ENCODE measurements around the gene LONRF2.

LONRF2 gene

DNA sequence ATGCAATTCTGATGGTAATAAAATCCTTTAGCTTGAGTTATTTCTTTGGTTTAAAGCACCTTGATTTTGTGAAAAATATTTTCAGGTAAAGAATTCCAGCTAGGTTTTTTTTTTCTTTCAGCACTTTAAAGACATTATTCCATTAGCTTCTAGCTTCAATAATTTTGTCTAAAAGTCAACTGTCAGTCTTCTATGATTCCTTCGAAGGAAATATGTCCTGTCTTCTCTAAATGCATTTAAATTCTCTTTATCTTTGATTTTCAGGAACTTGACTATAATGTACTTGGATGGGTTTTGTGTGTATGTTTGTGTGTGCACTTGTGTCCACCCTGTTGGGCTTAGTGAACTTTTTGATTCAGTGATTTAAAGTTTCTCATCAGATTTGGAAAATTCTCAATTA lies 4.7 kb downstream of the LONRF2 start:
- Histone ChIP-seq H3K27ac (ENCODE audit: low read depth, low read length) (no peak overlapping the region), H3K36me3 (ENCODE audit: control insufficient read depth, insufficient read depth, low read length) (no peaks in the 10 kb centered on the region), H3K9ac (ENCODE audit: low read length) (no peak overlapping the region), H3K79me1 (ENCODE audit: low read length) (no peaks in the 10 kb centered on the region), H3K18ac (ENCODE audit: low read length) (no peak overlapping the region), H3K79me2 (ENCODE audit: control insufficient read depth, insufficient read depth, low read length) (no peaks in the 10 kb centered on the region), H3K23ac (ENCODE audit: low read length) (no peak overlapping the region), H3K4ac (ENCODE audit: low read depth, low read length) (no peak overlapping the region), H2BK120ac (ENCODE audit: low read depth, low read length) (no peak overlapping the region), H3K27me3 (ENCODE audit: insufficient read depth, low read length, poor library complexity) (peaks cover 18% of the 10 kb centered on the region), H4K5ac (ENCODE audit: low read length) (no peak overlapping the region), H3K4me3 (ENCODE audit: low read length) (no peak overlapping the region), H4K8ac (ENCODE audit: low read depth, low read length) (no peak overlapping the region), H3K4me1 (ENCODE audit: control insufficient read depth, low read depth, low read length) (no peaks in the 10 kb centered on the region), H3K56ac (ENCODE audit: low read length) (no peak overlapping the region), H2AK5ac (ENCODE audit: low read length) (no peak overlapping the region), H2BK15ac (replicated peaks; ENCODE audit: low read depth) (no peak overlapping the region), H3K4me2 (ENCODE audit: low read length) (no peak overlapping the region), H2BK5ac (ENCODE audit: low read length) (no peak overlapping the region)
- no peak for DNase-seq
- WGBS (ENCODE audit: extremely low coverage, insufficient coverage, low lambda C conversion rate) = no CpG with 5 or more reads among the region's 1 CpG

DNA sequence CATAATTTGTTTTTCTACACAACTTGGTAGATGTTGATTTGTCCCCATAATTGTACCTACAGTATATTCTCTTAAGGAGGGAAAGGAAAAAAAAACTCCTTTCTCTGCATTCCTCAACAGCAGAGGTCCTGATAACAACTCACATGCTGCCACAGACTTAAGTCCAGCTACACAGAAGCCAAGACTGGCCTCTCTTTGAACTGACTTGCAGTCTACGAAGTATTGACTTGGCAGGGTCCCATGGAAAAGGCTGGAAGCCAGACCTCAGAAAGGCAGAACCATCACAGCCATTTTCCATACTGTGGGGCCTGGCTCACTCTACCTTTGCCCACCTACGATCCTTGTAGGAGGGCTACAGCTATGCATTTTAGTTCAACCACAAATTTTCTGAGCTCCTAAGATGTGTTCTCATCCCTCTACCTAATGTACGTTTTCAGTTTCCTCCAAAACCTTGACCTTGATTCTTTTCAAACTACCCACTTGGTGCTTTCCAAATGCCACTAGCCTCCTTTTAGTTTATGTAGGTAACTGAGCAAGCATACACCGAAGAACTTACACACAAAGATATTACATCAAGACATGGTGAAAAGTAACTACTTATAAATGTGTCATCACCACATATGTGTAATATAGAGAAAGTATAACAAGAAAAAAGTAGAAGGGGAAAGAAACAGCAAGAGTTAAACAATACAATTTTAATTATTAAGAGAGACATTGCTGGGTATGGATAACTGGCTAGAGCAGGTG lies 12.2 kb downstream of the LONRF2 start:
- H3K79me2 ChIP-seq (ENCODE audit: control insufficient read depth, insufficient read depth, low read length) = no peaks in the 10 kb centered on the region
- no peak overlapping the region for H4K5ac ChIP-seq (ENCODE audit: low read length)
- no CpG with 5 or more reads among the region's 4 CpGs for WGBS (ENCODE audit: extremely low coverage, insufficient coverage, low lambda C conversion rate)
- H3K4me1 ChIP-seq (ENCODE audit: control insufficient read depth, low read depth, low read length) = no peaks in the 10 kb centered on the region
- no peaks in the 10 kb centered on the region for H3K79me1 ChIP-seq (ENCODE audit: low read length)
- no peak overlapping the region for H3K4me2 ChIP-seq (ENCODE audit: low read length)
- no peak overlapping the region for H2BK5ac ChIP-seq (ENCODE audit: low read length)
- no peak overlapping the region for H4K8ac ChIP-seq (ENCODE audit: low read depth, low read length)
- H3K56ac ChIP-seq (ENCODE audit: low read length) = no peak overlapping the region
- no peak overlapping the region for H3K4ac ChIP-seq (ENCODE audit: low read depth, low read length)
- no peak overlapping the region for H2BK15ac ChIP-seq (replicated peaks; ENCODE audit: low read depth)
- no peak overlapping the region for H3K4me3 ChIP-seq (ENCODE audit: low read length)
- no peak overlapping the region for H3K18ac ChIP-seq (ENCODE audit: low read length)
- H3K27me3 ChIP-seq (ENCODE audit: insufficient read depth, low read length, poor library complexity) = no peaks in the 10 kb centered on the region
- DNase-seq = no peak
- H2BK120ac ChIP-seq (ENCODE audit: low read depth, low read length) = no peak overlapping the region
- no peak overlapping the region for H2AK5ac ChIP-seq (ENCODE audit: low read length)
- H3K9ac ChIP-seq (ENCODE audit: low read length) = no peak overlapping the region
- H3K23ac ChIP-seq (ENCODE audit: low read length) = no peak overlapping the region
- no peaks in the 10 kb centered on the region for H3K36me3 ChIP-seq (ENCODE audit: control insufficient read depth, insufficient read depth, low read length)
- H3K27ac ChIP-seq (ENCODE audit: low read depth, low read length) = no peak overlapping the region

DNA sequence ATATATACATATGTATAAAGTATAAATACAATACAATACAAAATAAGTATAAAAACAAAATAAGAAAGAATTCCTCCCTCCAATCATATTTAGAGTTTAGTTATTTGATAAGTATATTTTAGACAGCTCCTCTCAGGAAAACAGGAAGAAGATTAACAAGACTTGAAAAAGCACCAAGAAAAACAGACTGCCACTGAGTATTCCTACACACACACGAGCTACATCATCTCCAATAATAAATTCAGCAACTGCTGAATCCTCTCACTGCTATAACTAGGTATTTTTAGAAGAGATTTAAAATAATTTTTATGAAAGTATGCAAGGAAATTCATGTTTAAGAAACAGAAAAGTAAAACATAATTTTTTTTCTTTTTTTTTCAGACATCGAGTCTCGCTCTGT lies 13.0 kb downstream of the LONRF2 start:
- Histone ChIP-seq H3K27me3 (ENCODE audit: insufficient read depth, low read length, poor library complexity) (no peaks in the 10 kb centered on the region), H3K9ac (ENCODE audit: low read length) (no peak overlapping the region), H4K8ac (ENCODE audit: low read depth, low read length) (no peak overlapping the region), H3K56ac (ENCODE audit: low read length) (no peak overlapping the region), H3K23ac (ENCODE audit: low read length) (no peak overlapping the region), H2BK5ac (ENCODE audit: low read length) (no peak overlapping the region), H3K36me3 (ENCODE audit: control insufficient read depth, insufficient read depth, low read length) (no peaks in the 10 kb centered on the region), H3K79me2 (ENCODE audit: control insufficient read depth, insufficient read depth, low read length) (no peaks in the 10 kb centered on the region), H3K79me1 (ENCODE audit: low read length) (no peaks in the 10 kb centered on the region), H2AK5ac (ENCODE audit: low read length) (no peak overlapping the region), H3K27ac (ENCODE audit: low read depth, low read length) (no peak overlapping the region), H3K4ac (ENCODE audit: low read depth, low read length) (no peak overlapping the region), H3K18ac (ENCODE audit: low read length) (no peak overlapping the region), H2BK120ac (ENCODE audit: low read depth, low read length) (no peak overlapping the region), H2BK15ac (replicated peaks; ENCODE audit: low read depth) (no peak overlapping the region), H3K4me3 (ENCODE audit: low read length) (no peak overlapping the region), H3K4me1 (ENCODE audit: control insufficient read depth, low read depth, low read length) (no peaks in the 10 kb centered on the region), H4K5ac (ENCODE audit: low read length) (no peak overlapping the region), H3K4me2 (ENCODE audit: low read length) (no peak overlapping the region)
- WGBS (ENCODE audit: extremely low coverage, insufficient coverage, low lambda C conversion rate) = no CpG with 5 or more reads among the region's 3 CpGs
- DNase-seq = no peak

DNA sequence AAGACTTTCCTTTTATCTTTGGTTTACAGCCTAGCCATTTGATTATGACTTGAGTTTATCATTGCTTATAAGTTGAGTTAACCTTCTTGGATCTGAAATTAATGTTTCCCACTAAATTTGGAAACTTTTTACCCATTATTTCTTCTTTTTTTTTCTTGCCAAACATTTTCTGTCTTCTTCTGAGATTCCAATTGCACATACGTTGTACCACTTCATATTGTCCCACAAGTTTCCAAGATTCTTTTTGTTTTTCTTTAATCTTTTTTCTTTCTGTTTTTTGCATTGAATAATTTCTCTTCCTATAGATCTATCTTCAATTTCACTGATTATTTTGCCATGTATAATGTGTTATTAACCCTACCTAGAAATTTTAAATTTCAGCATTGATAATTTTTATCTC lies 18.6 kb downstream of the LONRF2 start:
- Histone ChIP-seq H3K79me1 (ENCODE audit: low read length) (no peaks in the 10 kb centered on the region), H3K56ac (ENCODE audit: low read length) (no peak overlapping the region), H3K36me3 (ENCODE audit: control insufficient read depth, insufficient read depth, low read length) (no peaks in the 10 kb centered on the region), H3K4me1 (ENCODE audit: control insufficient read depth, low read depth, low read length) (no peaks in the 10 kb centered on the region), H4K5ac (ENCODE audit: low read length) (no peak overlapping the region), H2AK5ac (ENCODE audit: low read length) (no peak overlapping the region), H3K79me2 (ENCODE audit: control insufficient read depth, insufficient read depth, low read length) (no peaks in the 10 kb centered on the region), H2BK5ac (ENCODE audit: low read length) (no peak overlapping the region), H2BK15ac (replicated peaks; ENCODE audit: low read depth) (no peak overlapping the region), H3K4me3 (ENCODE audit: low read length) (no peak overlapping the region), H2BK120ac (ENCODE audit: low read depth, low read length) (no peak overlapping the region), H3K9ac (ENCODE audit: low read length) (no peak overlapping the region), H3K23ac (ENCODE audit: low read length) (no peak overlapping the region), H3K4ac (ENCODE audit: low read depth, low read length) (no peak overlapping the region), H3K27ac (ENCODE audit: low read depth, low read length) (no peak overlapping the region), H3K27me3 (ENCODE audit: insufficient read depth, low read length, poor library complexity) (no peaks in the 10 kb centered on the region), H3K4me2 (ENCODE audit: low read length) (no peak overlapping the region), H4K8ac (ENCODE audit: low read depth, low read length) (no peak overlapping the region), H3K18ac (ENCODE audit: low read length) (no peak overlapping the region)
- DNase-seq = no peak
- WGBS (ENCODE audit: extremely low coverage, insufficient coverage, low lambda C conversion rate) = no CpG with 5 or more reads among the region's 1 CpG

DNA sequence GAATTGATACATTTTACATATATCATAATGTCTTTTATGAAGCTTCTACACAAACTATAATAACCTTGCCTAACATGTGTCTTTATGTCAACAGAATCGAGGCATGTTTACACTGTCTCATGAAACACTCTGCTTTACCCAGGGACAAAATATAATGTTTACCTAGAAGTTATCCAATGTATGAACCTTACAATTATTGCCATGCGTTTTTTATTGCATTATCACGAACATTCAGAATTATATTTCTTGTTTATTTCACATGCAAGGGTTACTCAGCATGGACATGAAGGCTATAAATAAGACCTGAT lies 19.8 kb downstream of the LONRF2 start:
- Histone ChIP-seq H2AK5ac (ENCODE audit: low read length) (no peak overlapping the region), H3K79me1 (ENCODE audit: low read length) (no peaks in the 10 kb centered on the region), H4K5ac (ENCODE audit: low read length) (no peak overlapping the region), H2BK5ac (ENCODE audit: low read length) (no peak overlapping the region), H3K27ac (ENCODE audit: low read depth, low read length) (no peak overlapping the region), H2BK15ac (replicated peaks; ENCODE audit: low read depth) (no peak overlapping the region), H3K4me2 (ENCODE audit: low read length) (no peak overlapping the region), H4K8ac (ENCODE audit: low read depth, low read length) (no peak overlapping the region), H3K18ac (ENCODE audit: low read length) (no peak overlapping the region), H3K56ac (ENCODE audit: low read length) (no peak overlapping the region), H3K27me3 (ENCODE audit: insufficient read depth, low read length, poor library complexity) (no peaks in the 10 kb centered on the region), H3K9ac (ENCODE audit: low read length) (no peak overlapping the region), H3K36me3 (ENCODE audit: control insufficient read depth, insufficient read depth, low read length) (no peaks in the 10 kb centered on the region), H3K79me2 (ENCODE audit: control insufficient read depth, insufficient read depth, low read length) (no peaks in the 10 kb centered on the region), H3K4me1 (ENCODE audit: control insufficient read depth, low read depth, low read length) (no peaks in the 10 kb centered on the region), H3K23ac (ENCODE audit: low read length) (no peak overlapping the region), H2BK120ac (ENCODE audit: low read depth, low read length) (no peak overlapping the region), H3K4me3 (ENCODE audit: low read length) (no peak overlapping the region), H3K4ac (ENCODE audit: low read depth, low read length) (no peak overlapping the region)
- no CpG with 5 or more reads among the region's 3 CpGs for WGBS (ENCODE audit: extremely low coverage, insufficient coverage, low lambda C conversion rate)
- no peak for DNase-seq

DNA sequence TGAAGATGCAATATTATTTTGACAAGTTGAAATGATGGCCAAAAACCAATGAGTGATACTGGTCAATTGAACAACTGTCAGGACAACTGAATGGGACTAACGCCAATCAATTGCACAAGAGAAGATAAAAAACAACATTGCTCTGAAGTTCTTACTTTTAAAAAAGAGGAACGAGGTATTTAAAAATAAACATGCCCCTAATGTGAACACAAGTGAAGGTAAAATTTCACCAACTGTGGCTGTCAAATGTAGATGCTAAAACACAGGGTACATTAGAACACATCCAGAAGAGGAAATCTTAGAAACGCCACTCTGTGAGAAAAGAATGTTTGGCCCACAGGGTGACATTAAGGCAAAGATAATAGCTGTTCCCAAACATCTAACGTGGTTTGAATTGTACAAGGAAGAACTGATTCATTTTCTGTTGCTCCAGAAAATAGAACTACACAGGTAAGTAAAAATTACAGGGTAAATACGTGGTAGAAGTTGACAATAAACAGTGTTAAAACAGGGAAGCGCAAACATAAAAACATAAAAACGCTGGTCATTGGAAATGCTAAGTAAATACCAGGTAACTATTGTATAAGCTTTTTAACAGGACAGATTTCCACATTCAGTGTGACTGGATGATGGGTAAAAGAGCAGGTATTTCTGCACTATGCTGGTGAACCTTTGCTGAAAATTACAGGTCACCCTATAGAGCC lies 20.3 kb downstream of the LONRF2 start:
- H4K5ac ChIP-seq (ENCODE audit: low read length) = no peak overlapping the region
- H3K79me2 ChIP-seq (ENCODE audit: control insufficient read depth, insufficient read depth, low read length) = no peaks in the 10 kb centered on the region
- H4K8ac ChIP-seq (ENCODE audit: low read depth, low read length) = no peak overlapping the region
- no peaks in the 10 kb centered on the region for H3K4me1 ChIP-seq (ENCODE audit: control insufficient read depth, low read depth, low read length)
- H3K56ac ChIP-seq (ENCODE audit: low read length) = no peak overlapping the region
- no peak overlapping the region for H2AK5ac ChIP-seq (ENCODE audit: low read length)
- no peak overlapping the region for H2BK5ac ChIP-seq (ENCODE audit: low read length)
- H3K4me3 ChIP-seq (ENCODE audit: low read length) = no peak overlapping the region
- DNase-seq = no peak
- H3K27ac ChIP-seq (ENCODE audit: low read depth, low read length) = no peak overlapping the region
- no peak overlapping the region for H3K4me2 ChIP-seq (ENCODE audit: low read length)
- no peak overlapping the region for H3K4ac ChIP-seq (ENCODE audit: low read depth, low read length)
- no CpG with 5 or more reads among the region's 7 CpGs for WGBS (ENCODE audit: extremely low coverage, insufficient coverage, low lambda C conversion rate)
- no peak overlapping the region for H3K23ac ChIP-seq (ENCODE audit: low read length)
- H3K9ac ChIP-seq (ENCODE audit: low read length) = no peak overlapping the region
- no peak overlapping the region for H3K18ac ChIP-seq (ENCODE audit: low read length)
- no peaks in the 10 kb centered on the region for H3K27me3 ChIP-seq (ENCODE audit: insufficient read depth, low read length, poor library complexity)
- no peak overlapping the region for H2BK120ac ChIP-seq (ENCODE audit: low read depth, low read length)
- no peaks in the 10 kb centered on the region for H3K36me3 ChIP-seq (ENCODE audit: control insufficient read depth, insufficient read depth, low read length)
- no peaks in the 10 kb centered on the region for H3K79me1 ChIP-seq (ENCODE audit: low read length)
- no peak overlapping the region for H2BK15ac ChIP-seq (replicated peaks; ENCODE audit: low read depth)
